Left colon (tissue), 2 donors: ENCODE results near the gene TBC1D1. TPM values are rescaled to one million over a fixed set of nuclear protein-coding genes. Genes with fewer than 3 reads are reported as not detected.

Experiments
- ATAC-seq: fragments of 200-7000 bp; cut with Tn5 transposase; one replicate; pipeline ENCODE4 v1.9.1; 2020; ENCODE audit warnings: mild to moderate bottlenecking, moderate library complexity
- DNase-seq, 2 donors: peaks; one replicate each; pipeline ENCODE4 v3.0.0-alpha.2; 2020
- intact Hi-C, 2 donors: fragments of 100-400 bp; cut with DNase I in 1 of 2; cut with micrococcal nuclease in 1 of 2; formaldehyde crosslinking; loops; one replicate each; pipeline versions ENCODE4 v1.11.2 to v1.14.0; 2022; cut with DNase I, micrococcal nuclease
- total RNA-seq, 2 donors: library from RNA; stranded (reverse); fragmentation: NEBNext Ultra II Directional; extraction: Animal tissue kit (Norgen Biotek cat#: 25700); gene quantifications; one replicate each; pipeline ENCODE4 v1.2.1, GENCODE V29; 2021
- donor health status: DM: no; HTN: no; CAD: no.
- donor health status: DM: yes; HTN: yes; CAD: no.

TBC1D1 gene
- total RNA-seq, 2 donors from 2014 or later = 51.5 to 96.3 TPM

DNA sequence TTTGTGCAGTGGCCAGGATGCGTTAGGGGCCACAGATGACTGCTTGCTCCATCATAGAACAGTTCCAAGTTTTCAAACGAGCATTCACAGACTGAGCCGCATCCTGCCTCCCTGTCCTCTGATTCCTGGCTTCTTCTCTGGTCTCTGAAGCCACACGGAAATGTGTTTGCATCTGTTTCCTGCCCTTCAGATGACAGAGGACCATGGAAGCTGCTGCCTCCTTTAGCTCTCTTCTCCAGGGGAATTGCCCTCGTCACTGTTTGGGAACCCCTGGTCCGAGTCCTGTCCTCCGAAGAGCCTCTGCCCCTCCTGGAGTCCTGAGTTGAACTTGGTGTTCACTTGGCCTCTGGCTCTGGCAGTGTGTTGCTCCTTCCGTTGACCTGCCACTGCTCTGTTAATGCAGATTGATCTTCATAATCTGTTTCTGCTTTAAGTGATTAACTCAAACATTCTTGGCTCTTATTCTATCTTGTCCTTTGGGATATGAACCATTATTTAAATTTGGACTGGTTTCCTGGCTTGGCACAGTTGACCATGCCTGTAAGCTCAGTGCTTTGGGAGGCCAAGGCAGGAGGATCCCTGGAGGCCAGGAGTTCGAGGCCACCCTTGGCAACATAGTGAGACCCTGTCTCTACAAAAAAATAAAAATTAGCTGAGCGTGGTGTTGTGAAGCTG is 165.3 kb downstream of the TBC1D1 start:
- intact Hi-C loops = no loop called here
- DNase-seq (no peak), ATAC-seq (no peak)

DNA sequence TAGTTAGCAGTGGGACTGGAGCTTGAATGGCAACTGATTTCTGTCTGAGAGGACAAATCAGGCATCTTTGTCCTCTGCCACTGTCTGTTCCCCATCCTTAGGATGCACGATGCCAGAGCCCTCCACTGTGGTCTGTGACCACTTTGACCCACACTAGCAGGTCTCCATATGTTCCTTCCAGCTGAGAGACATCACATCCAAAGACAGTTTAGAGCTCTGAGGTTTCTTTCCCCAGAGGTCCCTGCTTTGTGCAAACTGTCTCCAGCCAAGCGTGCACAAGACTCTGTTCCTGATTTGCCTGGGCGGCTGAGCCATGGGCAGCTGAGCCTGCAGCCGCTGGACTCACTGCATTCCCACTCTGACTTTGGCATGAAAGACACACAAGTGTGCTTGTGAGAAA is 167.3 kb downstream of the TBC1D1 start:
- ATAC-seq (no peak), DNase-seq (no peak)
- intact Hi-C loops = no loop called here

DNA sequence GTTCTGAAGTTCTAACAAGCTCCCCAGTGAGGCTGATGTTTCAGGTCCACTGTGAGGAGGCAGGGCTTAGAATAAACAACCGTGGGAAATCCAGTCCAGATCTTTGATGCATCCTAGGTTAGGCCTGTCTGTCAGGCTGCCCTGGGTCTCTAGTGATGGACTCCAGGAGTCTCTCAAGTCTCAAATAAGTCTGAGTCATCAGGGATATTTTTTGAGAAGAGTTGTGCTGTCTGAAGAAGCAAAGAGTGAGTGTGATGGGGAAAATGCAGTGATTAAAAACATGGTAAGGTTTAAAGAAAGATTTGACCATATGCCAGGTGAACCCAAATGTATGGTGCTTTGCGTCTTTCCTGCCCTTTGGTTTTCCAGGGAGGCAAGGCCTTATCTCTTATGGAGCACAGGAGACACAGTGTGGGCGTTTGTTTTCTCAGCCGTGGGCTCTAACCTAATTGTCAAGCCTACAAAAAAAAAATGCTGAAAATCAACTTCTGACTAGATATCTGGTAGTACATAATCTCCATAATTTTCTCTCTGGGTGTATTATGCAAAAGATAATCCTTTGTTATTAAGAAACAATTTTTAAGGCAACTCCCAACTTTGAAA is 170.0 kb downstream of the TBC1D1 start:
- ATAC-seq (no peak), DNase-seq (no peak)
- intact Hi-C loops = loop anchor here (5.0 to 10.0 kb wide), 3 partner anchors 614 to 674 kb away; no protein-coding TSS in a partner anchor

DNA sequence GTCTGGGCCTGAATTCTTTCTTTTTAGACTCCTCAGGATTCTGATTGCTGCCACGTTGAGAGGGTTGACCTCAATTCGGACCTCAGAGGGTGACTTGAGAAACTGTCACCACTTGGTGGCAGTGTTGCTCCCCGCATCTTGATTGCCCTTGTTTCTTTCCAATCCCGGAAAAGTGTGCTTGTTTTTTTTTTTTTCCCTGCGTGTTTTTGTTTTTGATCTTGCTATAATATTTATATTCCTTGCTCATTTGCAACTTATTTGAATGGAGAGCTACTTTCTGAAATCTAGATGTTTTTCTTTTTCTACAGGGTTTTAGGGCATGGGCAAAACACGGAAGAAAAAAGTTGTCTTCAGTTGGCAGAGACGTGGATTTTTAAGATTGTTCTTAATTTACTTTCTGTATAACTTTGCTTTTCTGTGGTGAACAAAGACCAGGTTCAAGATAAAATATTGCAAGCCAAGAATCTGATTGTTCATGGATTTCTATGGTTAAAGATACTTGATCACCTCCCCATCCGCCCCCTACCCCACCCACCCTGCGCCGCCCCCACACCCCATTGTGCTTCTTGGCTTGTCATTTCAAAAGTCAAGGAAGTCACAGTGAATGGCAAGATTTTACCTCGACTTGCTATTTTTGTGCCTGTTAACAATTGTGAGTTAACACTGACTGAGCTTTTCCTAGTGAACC is 171.3 kb downstream of the TBC1D1 start:
- intact Hi-C loops = loop anchor here (5.0 to 10.0 kb wide), 3 partner anchors 613 to 673 kb away; no protein-coding TSS in a partner anchor

DNA sequence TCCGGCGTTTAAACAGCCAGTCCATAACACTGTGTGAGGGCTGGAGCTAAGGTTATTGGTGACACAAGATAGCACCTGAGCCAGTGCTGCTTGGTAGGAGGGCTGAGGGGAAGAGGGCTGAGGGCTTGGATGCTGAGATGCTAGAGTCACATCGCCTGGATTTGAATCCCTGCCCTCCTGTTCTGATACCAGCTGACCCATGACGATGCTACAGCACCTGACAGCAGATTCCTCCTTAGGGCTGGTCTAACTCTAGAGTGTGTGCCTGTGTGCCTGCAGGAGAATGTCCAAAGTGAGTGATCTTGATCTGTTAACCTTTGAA is 171.9 kb downstream of the TBC1D1 start:
- DNase-seq = peak in 1 of 2 donors; percentile 27
- ATAC-seq = peak; percentile 69
- intact Hi-C loops = loop anchor here (5.0 to 10.0 kb wide), 3 partner anchors 612 to 672 kb away; no protein-coding TSS in a partner anchor

More for the DNA sequence above, 171.3 kb downstream of the TBC1D1 start:
- ATAC-seq (peak; percentile 82), DNase-seq (peak; percentile 71 to 89)

DNA sequence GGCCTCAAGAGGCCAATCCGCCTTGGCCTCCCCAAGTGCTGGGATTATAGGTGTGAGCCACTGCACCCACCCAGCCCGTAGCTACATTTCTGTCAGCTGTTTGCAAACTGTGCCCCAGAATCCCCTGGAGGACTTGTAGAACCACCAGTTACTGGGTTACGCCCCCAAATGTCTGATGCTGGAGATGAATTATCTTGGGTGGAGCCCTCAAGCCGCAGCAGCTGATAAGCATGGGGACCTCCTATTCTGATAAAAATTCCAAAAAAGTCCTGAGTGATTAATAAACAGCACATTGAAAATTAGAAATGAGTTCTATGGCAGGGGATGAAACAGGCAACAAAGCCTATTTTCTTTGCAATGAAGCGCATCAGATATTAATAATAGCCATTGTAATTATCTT is 174.3 kb downstream of the TBC1D1 start:
- intact Hi-C loops = loop anchor here (10.0 kb wide), 2 partner anchors 610 to 670 kb away; no protein-coding TSS in a partner anchor
- no peak for DNase-seq

DNA sequence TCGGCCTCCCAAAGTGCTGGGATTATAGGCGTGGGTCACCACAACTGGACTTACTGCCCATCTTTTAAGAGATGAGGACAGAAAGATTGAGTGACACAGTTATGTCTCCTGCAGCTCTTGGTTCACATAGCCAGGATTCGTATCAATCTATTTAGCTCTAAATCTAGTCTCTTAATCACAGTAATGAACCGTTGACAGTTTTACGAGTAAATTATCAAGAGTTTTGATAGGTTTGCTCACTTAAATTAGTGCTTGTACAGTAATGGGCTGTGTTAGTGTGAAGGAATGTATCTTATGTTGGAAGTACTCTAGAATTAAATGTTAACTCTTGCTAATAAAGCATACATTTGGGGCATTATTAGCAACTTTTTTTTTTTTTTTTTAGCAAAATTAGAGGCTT is 175.0 kb downstream of the TBC1D1 start:
- no peak for ATAC-seq
- DNase-seq = no peak
- intact Hi-C loops = loop anchor here (10.0 kb wide), 2 partner anchors 609 to 669 kb away; no protein-coding TSS in a partner anchor

More for the DNA sequence above, 174.3 kb downstream of the TBC1D1 start:
- no peak for ATAC-seq

DNA sequence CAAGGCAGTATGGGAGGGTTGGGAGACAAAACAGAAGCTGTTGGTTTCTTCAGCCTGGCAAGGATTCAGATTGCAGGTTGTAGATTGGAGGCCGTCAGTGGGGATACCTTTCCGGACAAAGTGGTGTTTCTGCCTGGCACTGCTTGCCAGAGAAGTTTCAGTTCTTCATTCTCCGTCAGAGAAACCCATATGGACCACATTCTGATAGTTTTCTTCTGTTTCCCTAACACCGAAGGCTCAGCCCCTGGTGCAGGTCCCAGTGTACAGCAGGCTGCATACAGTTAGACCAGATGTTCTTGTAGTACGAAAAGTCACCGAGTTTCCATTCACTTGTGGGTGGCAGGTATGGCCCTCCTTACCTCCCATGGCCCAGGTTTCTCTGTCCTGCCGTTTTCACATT is 176.6 kb downstream of the TBC1D1 start:
- no peak for ATAC-seq
- intact Hi-C loops = loop anchor here (10.0 kb wide), 2 partner anchors 607 to 667 kb away; no protein-coding TSS in a partner anchor
- DNase-seq = no peak

DNA sequence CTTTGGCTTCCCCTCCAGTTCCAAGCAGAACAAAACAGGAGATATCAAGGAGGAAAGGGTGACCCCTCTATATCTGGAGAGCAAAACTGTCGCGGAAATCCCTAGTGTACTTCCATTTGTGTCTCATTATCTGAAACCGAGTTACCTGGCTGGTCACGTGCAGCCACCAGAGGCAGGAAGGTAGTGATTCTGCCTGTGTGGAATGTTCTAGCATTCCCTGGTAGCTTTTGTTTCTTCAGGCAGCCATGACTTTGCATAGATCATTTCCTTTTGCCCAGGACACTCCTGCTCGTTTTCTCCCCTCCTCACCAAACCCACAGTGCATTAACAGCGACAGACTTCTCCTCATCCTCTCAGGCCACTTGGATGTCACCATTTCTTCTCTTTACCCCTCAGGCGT is 177.2 kb downstream of the TBC1D1 start:
- intact Hi-C loops = loop anchor here (10.0 kb wide), 2 partner anchors 607 to 667 kb away; no protein-coding TSS in a partner anchor
- no peak for ATAC-seq
- DNase-seq = no peak

DNA sequence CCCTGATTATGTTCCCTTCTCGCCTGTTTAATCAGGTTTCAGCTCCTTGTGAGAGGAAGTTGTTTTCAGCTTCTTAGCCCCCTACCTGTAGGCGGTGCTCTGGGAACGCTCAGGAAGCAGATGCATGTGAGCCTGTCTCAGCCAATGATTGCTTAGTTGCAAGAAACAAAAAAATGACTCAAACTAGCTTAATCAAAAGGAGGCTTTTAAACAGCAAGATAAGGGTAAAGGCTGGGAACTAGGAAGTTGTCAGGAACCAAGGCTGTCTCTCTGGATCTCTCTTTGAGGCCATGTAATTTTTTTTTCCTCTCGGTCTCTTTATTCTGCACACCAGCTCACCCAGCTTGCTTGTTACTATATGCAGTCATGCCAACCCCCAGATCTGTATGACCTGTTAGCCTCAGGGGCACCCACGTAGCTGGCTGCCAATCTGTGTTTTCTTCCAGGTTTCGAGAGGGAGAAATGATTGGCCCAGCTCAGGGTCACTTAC is 178.4 kb downstream of the TBC1D1 start:
- ATAC-seq (peak; percentile 89), DNase-seq (peak; percentile 68 to 77)
- intact Hi-C loops = loop anchor here (10.0 kb wide), 2 partner anchors 605 to 665 kb away; no protein-coding TSS in a partner anchor

DNA sequence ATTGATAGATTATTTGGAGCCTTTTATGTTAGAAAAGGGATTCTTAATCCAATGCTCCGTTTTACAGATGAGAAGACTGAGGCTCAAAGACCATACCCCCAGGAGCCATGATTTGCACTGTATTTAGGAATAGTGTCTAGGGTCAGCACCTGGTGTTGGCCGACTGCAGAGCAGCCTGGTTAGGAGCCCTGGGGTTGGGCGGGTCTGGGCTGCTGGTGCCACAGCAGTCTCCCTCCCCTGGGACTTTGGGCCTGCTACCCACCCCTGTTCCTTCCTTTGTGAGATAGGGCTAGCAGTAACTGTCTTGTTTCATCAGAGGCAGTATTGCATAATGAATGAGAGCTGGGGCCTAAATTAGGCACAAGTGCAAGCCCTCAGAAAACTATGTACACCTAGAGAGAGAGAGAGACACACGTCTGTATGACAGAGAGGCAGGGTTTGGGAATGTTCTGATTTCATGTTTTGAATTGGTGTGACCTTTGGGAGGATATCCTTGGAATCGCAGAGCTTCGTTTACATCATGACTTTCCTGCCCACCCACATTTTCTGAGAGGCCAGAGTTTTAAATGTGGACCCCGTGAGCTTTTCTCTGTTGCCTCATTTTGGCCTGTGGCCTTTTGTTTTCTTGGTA is 181.0 kb downstream of the TBC1D1 start:
- DNase-seq (no peak), ATAC-seq (peak; percentile 14)
- intact Hi-C loops = loop anchor here in 1 of 2 donors (10.0 kb wide), 2 partner anchors 103 to 243 kb away; no protein-coding TSS in a partner anchor

DNA sequence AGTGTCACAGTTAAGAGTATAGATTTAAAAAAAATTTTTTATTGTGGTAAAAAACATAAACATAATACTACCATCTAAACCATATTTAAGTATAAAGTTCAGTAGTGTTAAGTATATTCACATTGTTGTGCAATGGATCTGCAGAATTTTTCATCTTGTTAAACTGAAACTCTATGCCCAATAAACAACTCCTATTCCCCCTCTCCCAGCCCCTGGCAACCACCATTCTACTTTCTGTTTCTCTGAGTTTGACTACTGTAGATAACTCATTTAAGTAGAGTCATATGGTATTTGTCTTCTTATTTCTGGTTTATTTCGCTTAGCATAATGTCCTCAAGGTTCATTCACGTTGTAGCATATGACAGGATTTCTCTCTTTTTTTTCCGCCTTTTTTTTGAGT is 181.7 kb downstream of the TBC1D1 start:
- no peak for DNase-seq
- no peak for ATAC-seq
- intact Hi-C loops = loop anchor here in 1 of 2 donors (10.0 kb wide), 2 partner anchors 102 to 242 kb away; no protein-coding TSS in a partner anchor

DNA sequence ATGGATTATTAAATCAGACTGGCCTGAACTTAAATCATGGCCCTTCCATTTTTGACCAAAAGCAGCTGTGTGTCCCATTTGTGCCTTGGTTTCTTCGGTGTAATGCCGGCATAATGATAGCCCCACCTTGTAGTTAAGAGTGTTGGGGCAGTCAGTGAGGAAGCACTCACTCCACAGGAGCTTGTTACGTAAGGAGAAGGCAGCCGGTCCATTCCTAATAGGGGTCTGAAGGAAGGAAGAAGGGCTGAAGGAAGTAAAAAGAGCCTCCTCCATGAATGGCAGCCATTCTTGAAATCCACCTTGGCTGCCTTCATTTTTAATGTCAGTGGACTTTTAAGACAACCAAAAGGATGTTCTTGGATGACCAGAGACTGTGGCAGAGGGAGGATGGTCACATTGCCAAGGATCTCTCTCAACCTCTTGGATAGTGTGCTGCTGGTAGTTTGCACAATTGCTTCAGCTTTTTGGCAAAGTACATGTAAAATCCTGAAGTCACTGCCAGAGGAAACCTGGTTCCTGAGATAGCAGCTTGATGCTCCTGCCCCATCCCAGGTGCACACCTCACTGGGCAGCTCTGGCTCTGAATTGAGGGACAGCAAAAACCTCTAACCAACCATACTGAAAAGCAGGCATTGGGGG is 182.8 kb downstream of the TBC1D1 start:
- intact Hi-C loops = loop anchor here in 1 of 2 donors (10.0 kb wide), 2 partner anchors 101 to 241 kb away; no protein-coding TSS in a partner anchor
- DNase-seq = no peak
- ATAC-seq = no peak

DNA sequence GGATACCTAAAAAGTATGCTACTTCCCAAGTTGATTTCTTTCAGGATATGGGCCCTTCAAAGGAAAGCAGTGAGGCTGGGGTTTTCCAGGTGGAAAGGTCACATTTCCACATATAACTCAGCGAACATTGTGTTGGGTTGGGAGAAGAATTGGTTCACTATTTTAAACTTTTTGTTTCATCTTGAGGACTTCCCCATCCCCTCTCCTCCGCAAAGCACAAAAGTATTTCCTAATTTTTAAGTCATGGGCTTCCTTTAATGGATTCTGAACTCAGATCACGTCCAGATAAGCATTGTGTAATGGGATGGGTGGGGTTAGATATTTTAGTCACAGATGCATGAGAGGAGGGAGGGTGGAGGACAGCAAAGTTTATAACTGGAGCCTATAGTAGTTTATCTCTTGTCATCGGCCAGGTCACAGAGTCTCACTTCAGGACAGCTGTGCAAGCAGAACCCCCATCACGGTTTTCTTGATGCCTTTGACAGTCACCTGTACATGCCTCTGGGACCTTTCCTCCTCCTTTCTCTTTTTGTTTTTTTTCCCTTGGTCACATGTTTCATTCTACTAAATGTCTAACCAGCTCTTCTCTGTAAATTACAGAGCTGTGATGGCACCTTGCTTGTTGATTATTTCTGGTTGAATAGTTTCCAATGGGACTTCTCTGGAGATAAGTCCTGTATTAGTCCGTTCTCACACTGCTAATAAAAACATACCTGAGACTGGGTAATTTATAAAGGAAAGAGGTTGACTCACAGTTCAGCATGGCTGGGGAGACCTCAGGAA is 184.7 kb downstream of the TBC1D1 start:
- intact Hi-C loops = loop anchor here in 1 of 2 donors (10.0 kb wide), 2 partner anchors 99 to 239 kb away; no protein-coding TSS in a partner anchor
- DNase-seq = peak; percentile 42 to 62
- ATAC-seq = peak; percentile 68

DNA sequence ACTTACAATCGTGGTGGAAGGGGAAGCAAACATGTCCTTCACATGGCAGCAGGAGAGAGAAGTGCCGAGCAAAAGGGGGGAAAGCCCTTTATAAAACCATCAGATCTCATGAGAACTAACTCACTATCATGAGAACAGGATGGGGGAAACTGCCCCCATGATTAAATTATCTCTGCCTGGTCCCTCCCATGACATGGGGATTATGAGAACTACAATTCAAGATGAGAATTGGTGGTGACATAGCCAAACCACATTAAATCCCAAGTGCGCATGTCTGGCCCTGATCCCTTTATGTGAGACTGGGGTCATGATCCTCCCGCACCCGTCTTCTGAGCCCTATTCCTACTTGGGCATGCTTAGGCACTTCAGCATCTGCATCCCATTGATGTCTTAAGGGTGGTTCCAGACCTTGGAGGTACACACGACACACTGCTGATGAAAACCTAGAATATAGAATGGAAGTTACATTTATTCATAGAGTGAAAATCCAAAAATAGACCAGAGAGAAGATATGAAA is 185.3 kb downstream of the TBC1D1 start:
- intact Hi-C loops = loop anchor here in 1 of 2 donors (10.0 kb wide), 2 partner anchors 99 to 239 kb away; no protein-coding TSS in a partner anchor
- no peak for DNase-seq

DNA sequence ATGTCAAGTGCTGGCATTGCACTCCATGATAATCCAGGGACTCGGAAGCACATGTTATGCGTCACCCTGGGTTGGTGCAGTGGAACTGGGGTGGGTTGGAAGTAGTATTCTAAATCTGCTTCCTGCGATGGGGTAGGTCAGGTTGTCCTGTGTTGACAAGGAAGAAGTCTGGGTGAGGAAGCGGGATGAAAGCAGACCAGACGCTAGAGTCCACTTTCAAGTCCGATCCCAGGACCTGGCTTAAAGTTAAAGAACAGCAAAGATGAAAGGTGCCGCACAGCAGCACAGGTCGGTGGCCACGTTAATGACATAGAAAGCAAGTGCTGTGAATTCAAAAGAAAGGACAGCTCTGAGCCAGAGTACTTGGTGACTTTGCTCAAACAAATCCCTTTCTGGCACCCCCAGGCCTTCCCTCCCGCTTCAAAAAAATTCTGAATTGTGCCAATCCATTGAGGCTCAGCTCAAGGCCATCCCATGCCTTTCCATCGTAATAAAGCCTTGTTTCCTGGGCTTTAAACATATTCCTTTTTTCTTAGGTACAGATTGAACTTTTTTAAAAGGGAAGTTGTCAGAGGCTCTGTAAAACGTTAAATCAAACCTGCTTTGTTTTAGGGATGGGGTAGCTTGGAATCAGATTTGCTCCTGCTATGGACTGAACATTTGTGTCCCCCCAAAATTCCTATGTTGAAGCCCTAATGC is 187.1 kb downstream of the TBC1D1 start:
- ATAC-seq (no peak), DNase-seq (no peak)
- intact Hi-C loops = loop anchor here in 1 of 2 donors (10.0 kb wide), 2 partner anchors 97 to 237 kb away; no protein-coding TSS in a partner anchor

More for the DNA sequence above, 185.3 kb downstream of the TBC1D1 start:
- ATAC-seq = no peak
